GM10847 (cell line): ENCODE measurements around the gene ITPR3.

ENCODE experiments used
- POLR2A ChIP-seq: IDR thresholded peaks from 2 replicates; pipeline ENCODE4 v1.6.1; 2011; ENCODE audit not compliant: insufficient read length; ENCODE audit errors: extremely low read depth

Gene ITPR3

DNA sequence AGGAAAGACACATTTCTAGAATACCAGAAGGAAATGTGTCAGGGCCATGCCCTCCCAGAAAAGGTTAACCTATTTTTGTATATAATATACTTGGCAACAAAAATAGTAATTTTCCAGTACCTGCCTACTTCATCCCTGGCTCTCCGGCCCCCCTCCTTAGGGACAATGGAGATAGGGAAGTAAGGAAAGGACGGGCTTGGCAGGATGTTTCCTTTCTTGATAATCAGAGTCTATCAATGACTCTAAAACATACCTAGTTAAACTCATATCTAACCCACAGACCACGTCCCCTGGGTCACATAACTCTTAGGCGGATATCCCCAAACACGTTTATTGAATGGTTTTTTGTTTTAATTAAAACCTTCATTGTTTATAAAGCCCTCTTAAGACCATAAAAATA lies 78.6 kb downstream of the ITPR3 start:
- no peak for TF ChIP-seq POLR2A

DNA sequence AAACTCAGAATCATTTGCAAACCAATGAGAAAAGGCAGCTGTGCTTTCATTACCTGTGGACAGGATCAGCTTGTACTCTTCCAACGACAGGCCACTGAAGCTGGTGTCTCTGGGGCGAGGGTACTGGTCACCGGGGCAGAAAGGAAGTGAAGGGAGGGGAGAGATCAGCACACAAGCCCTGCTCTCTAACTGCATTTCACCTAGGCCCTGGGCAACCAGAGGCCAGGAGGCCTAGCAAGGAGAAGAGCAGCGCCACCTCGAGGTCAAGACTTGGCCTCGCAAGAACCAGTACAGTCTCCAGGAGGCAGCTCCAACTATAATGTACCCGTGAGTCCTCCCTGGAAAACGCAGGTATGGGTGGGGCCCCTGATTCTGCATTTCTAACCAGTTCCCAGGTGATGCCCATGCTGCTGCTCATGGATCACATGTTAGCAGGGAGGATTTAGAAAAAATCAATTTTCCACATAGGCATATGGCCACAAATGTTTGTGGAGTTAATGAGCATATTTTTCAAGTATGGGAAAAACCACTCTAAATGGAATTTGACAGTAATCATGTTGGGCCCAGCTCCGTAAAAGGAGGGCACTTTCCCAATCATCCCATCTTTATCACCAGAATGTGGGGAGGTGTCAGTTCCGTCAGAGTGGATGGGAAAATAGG lies 79.4 kb downstream of the ITPR3 start:
- TF ChIP-seq POLR2A = no peak

GRCh38 chr6:33702345-33702977 lies 81.3 kb downstream of the ITPR3 start:
- TF ChIP-seq POLR2A = no peak

DNA sequence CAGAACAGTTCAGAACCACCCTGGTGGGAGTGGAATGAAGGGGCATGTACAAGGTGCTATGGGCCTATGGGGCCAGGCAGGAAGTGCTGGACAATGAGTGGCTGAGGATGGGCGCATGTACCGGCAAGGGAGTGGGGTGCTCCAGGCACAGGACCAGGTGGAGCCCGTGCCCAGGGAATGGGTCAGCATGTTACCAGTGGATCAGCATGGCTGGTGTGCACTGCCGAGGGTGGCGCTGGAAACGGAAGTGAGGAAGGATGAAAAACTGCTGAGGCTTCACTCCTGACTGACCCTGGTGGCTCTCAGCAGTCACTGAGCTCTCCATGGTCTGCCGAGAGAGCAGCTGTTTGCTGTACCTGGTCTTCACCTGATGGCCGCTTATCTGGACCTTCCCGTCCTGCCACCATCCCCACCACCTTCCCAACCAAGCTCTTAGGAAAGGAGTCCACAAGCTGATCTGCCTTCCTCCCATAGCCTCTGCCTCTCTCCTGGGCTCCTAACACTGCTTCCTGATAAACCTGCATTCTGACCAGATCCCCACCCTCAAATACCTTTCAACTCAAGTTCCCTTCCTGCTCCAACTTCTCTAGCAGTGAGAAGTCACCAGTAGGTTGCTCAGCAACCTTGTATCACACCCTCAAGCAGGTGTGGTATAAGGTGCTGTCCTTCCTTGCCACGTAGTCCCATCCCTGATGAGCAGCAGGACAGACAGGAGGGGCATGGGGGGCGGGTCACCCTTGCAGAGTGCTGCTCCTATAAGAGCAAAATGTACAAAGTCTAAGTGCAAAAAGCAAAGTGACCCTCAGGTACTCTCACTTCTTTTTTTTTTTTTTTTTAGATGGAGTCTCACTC lies 83.3 kb downstream of the ITPR3 start:
- no peak for TF ChIP-seq POLR2A

DNA sequence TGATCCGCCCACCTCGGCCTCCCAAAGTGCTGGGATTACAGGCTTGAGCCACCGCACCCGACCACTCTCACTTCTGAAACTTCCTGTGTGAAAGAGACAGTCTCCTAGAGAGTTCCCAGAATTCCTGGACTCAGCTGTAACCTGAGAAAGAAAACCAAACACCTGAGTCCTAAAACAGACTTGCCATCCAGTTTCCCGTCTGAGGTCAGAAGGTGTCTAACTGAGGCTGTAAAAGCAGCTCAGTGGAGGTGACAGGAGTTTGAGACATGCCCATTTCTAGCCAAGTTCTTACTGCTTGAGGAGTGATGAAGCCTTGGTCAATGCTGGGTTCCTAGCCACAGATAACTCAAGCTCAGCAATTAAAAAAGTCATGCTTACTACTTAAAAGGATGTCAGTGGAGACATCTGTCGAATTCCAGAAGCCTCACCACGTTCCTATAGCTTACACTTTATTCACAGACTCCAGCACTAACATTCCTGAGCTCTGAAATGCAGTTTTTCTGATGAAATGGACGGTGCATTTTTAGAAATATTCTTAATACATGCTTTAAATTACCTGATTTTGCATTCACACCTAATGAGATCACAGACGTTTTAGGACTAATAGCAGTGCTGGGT lies 84.3 kb downstream of the ITPR3 start:
- TF ChIP-seq POLR2A = no peak

GRCh38 chr6:33705955-33706725 lies 85.0 kb downstream of the ITPR3 start:
- no peak for TF ChIP-seq POLR2A

DNA sequence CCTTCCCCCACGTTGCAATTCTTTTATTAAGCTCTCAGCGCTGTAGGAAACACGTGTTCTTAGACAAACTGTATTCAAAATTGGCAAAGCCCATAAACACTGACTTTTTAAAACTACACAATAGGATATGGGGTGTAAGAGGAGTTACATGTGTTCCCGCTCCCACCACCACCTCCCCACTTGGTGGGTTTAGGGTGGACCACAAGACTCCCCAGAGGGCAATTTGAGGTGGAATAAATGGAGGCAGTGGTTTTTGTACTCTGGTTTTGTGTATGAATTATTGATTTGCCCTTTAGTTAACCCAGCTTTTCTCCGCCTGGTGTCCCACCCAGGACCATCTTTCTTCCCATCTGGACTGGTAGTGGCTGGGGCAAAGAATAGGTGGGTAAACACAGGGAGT lies 86.6 kb downstream of the ITPR3 start:
- no peak for TF ChIP-seq POLR2A

GRCh38 chr6:33708516-33709204 lies 87.5 kb downstream of the ITPR3 start:
- no peak for TF ChIP-seq POLR2A

- TF ChIP-seq POLR2A = no peak
Observed at GRCh38 chr6:33709605-33710295, 88.6 kb downstream of the ITPR3 start.

DNA sequence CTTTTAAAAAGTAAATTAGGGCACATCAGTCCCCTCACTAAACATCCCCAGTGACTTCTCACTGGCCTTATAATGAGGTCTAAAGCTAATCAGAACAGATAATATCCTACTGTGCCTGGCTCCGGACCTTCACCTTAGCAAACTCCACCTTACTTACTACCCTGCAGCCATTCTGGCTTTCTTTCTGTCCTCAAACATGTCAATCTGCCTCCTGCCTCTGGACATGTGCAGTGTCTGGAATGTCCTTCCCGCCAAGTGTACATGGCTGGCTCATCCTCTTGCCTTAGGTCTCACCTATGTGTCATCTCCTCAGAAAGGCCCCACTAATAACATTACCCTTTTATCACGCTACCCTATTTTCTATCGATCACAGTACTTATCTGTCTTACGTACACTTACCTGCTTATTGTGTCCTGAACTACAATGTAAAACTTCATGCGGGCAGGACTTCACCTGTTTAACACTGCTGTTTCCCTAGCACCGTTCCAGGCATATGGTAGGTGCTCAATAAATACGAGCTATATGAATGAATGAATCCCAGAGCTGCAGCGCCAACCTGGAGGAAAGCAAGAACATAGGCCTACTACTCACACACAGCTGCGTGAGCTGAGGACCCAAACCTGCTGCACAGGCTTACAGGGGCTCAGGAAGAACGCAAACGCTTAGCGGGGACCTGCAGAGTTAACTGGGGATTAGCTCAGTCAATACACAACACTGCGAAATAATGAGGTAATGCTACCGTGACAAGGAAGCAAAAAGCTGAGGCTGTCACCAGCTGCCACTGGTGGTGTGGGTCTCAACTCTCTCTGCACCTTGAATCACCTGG lies 89.4 kb downstream of the ITPR3 start:
- TF ChIP-seq POLR2A = no peak

GRCh38 chr6:33711140-33712129 lies 90.3 kb downstream of the ITPR3 start, which contains the start of gene UQCC2:
TSS of gene UQCC2 (minus strand) at chr6:33711700. CDS start at chr6:33711686, 14 bp downstream.
- peak; percentile 93 for TF ChIP-seq POLR2A

GRCh38 chr6:33712914-33713313 lies 91.8 kb downstream of the ITPR3 start:
- TF ChIP-seq POLR2A = no peak

DNA sequence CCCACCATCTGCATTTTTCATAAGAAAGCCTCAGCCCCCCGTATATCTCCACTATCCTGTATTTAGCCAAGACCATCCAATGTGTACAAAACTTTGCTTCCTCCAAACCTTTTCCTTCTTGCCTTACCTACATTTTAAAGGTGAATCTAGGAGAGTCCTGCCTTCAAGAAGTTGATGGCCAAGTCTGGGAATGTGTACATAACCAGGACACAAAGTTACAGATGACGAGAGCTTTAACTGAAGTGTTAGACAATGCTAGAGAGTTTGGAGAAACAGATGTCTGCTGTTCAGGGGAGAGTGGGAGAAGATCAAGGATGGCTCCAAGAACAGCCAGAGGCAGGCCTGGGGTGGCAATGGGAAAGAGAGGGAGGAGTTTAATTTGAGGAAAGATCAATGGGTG lies 92.7 kb downstream of the ITPR3 start:
- TF ChIP-seq POLR2A = no peak
